Endodermal cell (in vitro differentiated cells): ENCODE results near the gene SH3TC1. TPM values are rescaled to one million over a fixed set of nuclear protein-coding genes. Genes with fewer than 3 reads are reported as not detected.
A peak's percentile ranks its signal among the peaks of the same experiment; 100 is the strongest.

ENCODE experiments used
- DNase-seq: peaks from one replicate; pipeline ENCODE4 v3.0.0-alpha.2; 2017
- H3K27ac ChIP-seq: 2 replicates; pipeline ENCODE4 v1.5.1; 2013; ENCODE audit warnings: mild to moderate bottlenecking, low read depth, low read length, moderate library complexity
- H3K27me3 ChIP-seq: 2 replicates; pipeline ENCODE4 v1.6.1; 2013; ENCODE audit warnings: mild to moderate bottlenecking, low read length, moderate library complexity; ENCODE audit not compliant: insufficient read depth, control insufficient read depth, poor library complexity, severe bottlenecking
- H3K36me3 ChIP-seq: 2 replicates; pipeline ENCODE4 v1.7.0; 2013; ENCODE audit warnings: mild to moderate bottlenecking, low read length, moderate library complexity; ENCODE audit not compliant: control insufficient read depth, insufficient read depth
- H3K4me1 ChIP-seq: one replicate; pipeline ENCODE4 v1.7.0; 2013; ENCODE audit warnings: low read length; ENCODE audit not compliant: control insufficient read depth, insufficient read depth
- H3K4me3 ChIP-seq: 2 replicates; pipeline ENCODE4 v1.5.1; 2013; ENCODE audit warnings: mild to moderate bottlenecking, low read length, moderate library complexity
- H3K9ac ChIP-seq: 2 replicates; pipeline ENCODE4 v1.6.1; 2013; ENCODE audit warnings: mild to moderate bottlenecking, low read length, moderate library complexity; ENCODE audit not compliant: poor library complexity, severe bottlenecking; ENCODE audit errors: extremely low read depth
- H3K9me3 ChIP-seq: 2 replicates; pipeline ENCODE4 v1.6.1; 2013; ENCODE audit warnings: mild to moderate bottlenecking, low read length, moderate library complexity; ENCODE audit not compliant: control insufficient read depth
- H3K27ac Mint-ChIP-seq: 2 replicates; pipeline ENCODE4 v1.8.0; 2020; ENCODE audit warnings: mixed read lengths
- H3K27me3 Mint-ChIP-seq: 2 replicates; pipeline ENCODE4 v1.8.0; 2021; ENCODE audit warnings: mild to moderate bottlenecking, mixed read lengths; ENCODE audit not compliant: insufficient read depth
- H3K36me3 Mint-ChIP-seq: 2 replicates; pipeline ENCODE4 v1.8.0; 2020; ENCODE audit warnings: low read depth, mixed read lengths
- H3K4me1 Mint-ChIP-seq: 2 replicates; pipeline ENCODE4 v1.8.0; 2020; ENCODE audit warnings: mixed read lengths
- H3K4me3 Mint-ChIP-seq: 2 replicates; pipeline ENCODE4 v1.8.0; 2020; ENCODE audit warnings: mild to moderate bottlenecking, moderate library complexity, mixed read lengths
- H3K9me3 Mint-ChIP-seq: 2 replicates; pipeline ENCODE4 v1.8.0; 2020; ENCODE audit warnings: mild to moderate bottlenecking, mixed read lengths
- CTCF ChIP-seq: fragments of 200-600 bp; sonication (generic); conservative IDR thresholded peaks from 2 replicates; pipeline ENCODE4 v1.5.0; 2021; ENCODE audit warnings: antibody characterized with exemption, mild to moderate bottlenecking
- WGBS, 2 experiments: methylation state at CpG; one replicate each; pipeline versions ENCODE4 v1.1.5 to v1.1.7; 2013; ENCODE audit warnings: missing lambda C conversion rate in 2 of 2, mixed read lengths in 1 of 2; ENCODE audit not compliant: insufficient coverage in 1 of 2, insufficient read length in 1 of 2; 5-methylcytosine and 5-hydroxymethylcytosine counted together
- total RNA-seq, 2 donors: library from RNA; stranded (reverse); fragmentation: NEBNext Ultra II Directional in 1 of 2; extraction: Animal tissue kit (Norgen Biotek cat#: 25700) in 1 of 2; gene quantifications; 2 replicates in 1 of 2; 3 replicates in 1 of 2; pipeline ENCODE4 v1.2.1, GENCODE V29; 2021

The SH3TC1 gene
- total RNA-seq, 2 donors from 2014 or later, result 1.9 to 2.6 TPM

- Histone ChIP-seq H3K36me3 (no peaks in the 10 kb centered on the region), H3K9me3 (no peaks in the 10 kb centered on the region)
- peaks cover 25% of the 10 kb centered on the region for H3K27me3 Mint-ChIP-seq
These were observed 45.6 kb upstream of the SH3TC1 start for GRCh38 chr4:8153441-8153840.

GRCh38 chr4:8155048-8155447 is 44.0 kb upstream of the SH3TC1 start:
- H3K36me3 ChIP-seq, result no peaks in the 10 kb centered on the region
- TF ChIP-seq CTCF, result no peak
- Mint-ChIP-seq H3K4me1 (peaks cover 4% of the 10 kb centered on the region), H3K4me3 (no peak overlapping the region), H3K36me3 (no peaks in the 10 kb centered on the region), H3K27me3 (peaks cover 37% of the 10 kb centered on the region), H3K27ac (no peak overlapping the region), H3K9me3 (no peaks in the 10 kb centered on the region)
- peaks cover 40% of the 10 kb centered on the region for H3K27me3 ChIP-seq
- no peak overlapping the region for H3K9ac ChIP-seq
- H3K27ac ChIP-seq, result no peak overlapping the region
- H3K4me1 ChIP-seq, result no peaks in the 10 kb centered on the region
- H3K4me3 ChIP-seq, result no peak overlapping the region
- 82 to 87% methylated on average over 5 to 6 of the region's 6 CpGs for WGBS, 2 experiments
- H3K9me3 ChIP-seq, result no peaks in the 10 kb centered on the region
- DNase-seq, result no peak

More at GRCh38 chr4:8153441-8153840, 45.6 kb upstream of the SH3TC1 start:
- Histone ChIP-seq H3K27me3 (peaks cover 29% of the 10 kb centered on the region), H3K9ac (no peak overlapping the region), H3K4me1 (no peaks in the 10 kb centered on the region), H3K4me3 (no peak overlapping the region), H3K27ac (no peak overlapping the region)
- H3K36me3 Mint-ChIP-seq, result no peaks in the 10 kb centered on the region
- DNase-seq, result no peak
- no peaks in the 10 kb centered on the region for H3K4me1 Mint-ChIP-seq
- TF ChIP-seq CTCF, result no peak
- no peaks in the 10 kb centered on the region for H3K9me3 Mint-ChIP-seq
- H3K27ac Mint-ChIP-seq, result no peak overlapping the region
- WGBS, 2 experiments, result 91 to 93% methylated on average over 7 to 10 of the region's 10 CpGs
- H3K4me3 Mint-ChIP-seq, result no peak overlapping the region

- Histone ChIP-seq H3K27ac (no peak overlapping the region), H3K27me3 (peaks cover 48% of the 10 kb centered on the region), H3K4me1 (no peaks in the 10 kb centered on the region), H3K9ac (no peak overlapping the region), H3K9me3 (no peaks in the 10 kb centered on the region), H3K36me3 (no peaks in the 10 kb centered on the region), H3K4me3 (no peak overlapping the region)
- WGBS, 2 experiments, result 92% methylated on average over 12 to 14 of the region's 14 CpGs
- Mint-ChIP-seq H3K4me1 (peaks cover 4% of the 10 kb centered on the region), H3K27ac (no peak overlapping the region), H3K4me3 (no peak overlapping the region), H3K27me3 (peaks cover 44% of the 10 kb centered on the region), H3K9me3 (no peaks in the 10 kb centered on the region), H3K36me3 (no peaks in the 10 kb centered on the region)
- DNase-seq, result no peak
- peak; percentile 46 for TF ChIP-seq CTCF
These were observed 43.2 kb upstream of the SH3TC1 start for GRCh38 chr4:8155660-8156421.
